Mononuclear cell (primary cell): ENCODE measurements around the gene HELZ2. TPM values are rescaled to one million over a fixed set of nuclear protein-coding genes. Genes with fewer than 3 reads are reported as not detected.

Experiments used
- H3K27me3 ChIP-seq: 2 replicates; pipeline ENCODE4 v1.6.0; 2011; ENCODE audit warnings: low read length, control low read depth; ENCODE audit not compliant: insufficient read depth
- H3K4me1 ChIP-seq: 2 replicates; pipeline ENCODE4 v1.5.1; 2011; ENCODE audit warnings: mild to moderate bottlenecking, low read length, control low read depth; ENCODE audit not compliant: insufficient read depth
- H3K4me3 ChIP-seq: 2 replicates; pipeline ENCODE4 v1.5.1; 2011; ENCODE audit warnings: mild to moderate bottlenecking, low read length, moderate library complexity
- H3K9me3 ChIP-seq: 2 replicates; pipeline ENCODE4 v1.5.1; 2011; ENCODE audit warnings: low read depth, mild to moderate bottlenecking, control low read depth, low read length
- total RNA-seq: library from RNA; depleted of rRNA; stranded (reverse); fragments of >200 nt; gene quantifications from one replicate; pipeline ENCODE4 v1.2.3, GENCODE V29; 2012

Gene HELZ2
- total RNA-seq, 1 donor, result 49.0 TPM

DNA sequence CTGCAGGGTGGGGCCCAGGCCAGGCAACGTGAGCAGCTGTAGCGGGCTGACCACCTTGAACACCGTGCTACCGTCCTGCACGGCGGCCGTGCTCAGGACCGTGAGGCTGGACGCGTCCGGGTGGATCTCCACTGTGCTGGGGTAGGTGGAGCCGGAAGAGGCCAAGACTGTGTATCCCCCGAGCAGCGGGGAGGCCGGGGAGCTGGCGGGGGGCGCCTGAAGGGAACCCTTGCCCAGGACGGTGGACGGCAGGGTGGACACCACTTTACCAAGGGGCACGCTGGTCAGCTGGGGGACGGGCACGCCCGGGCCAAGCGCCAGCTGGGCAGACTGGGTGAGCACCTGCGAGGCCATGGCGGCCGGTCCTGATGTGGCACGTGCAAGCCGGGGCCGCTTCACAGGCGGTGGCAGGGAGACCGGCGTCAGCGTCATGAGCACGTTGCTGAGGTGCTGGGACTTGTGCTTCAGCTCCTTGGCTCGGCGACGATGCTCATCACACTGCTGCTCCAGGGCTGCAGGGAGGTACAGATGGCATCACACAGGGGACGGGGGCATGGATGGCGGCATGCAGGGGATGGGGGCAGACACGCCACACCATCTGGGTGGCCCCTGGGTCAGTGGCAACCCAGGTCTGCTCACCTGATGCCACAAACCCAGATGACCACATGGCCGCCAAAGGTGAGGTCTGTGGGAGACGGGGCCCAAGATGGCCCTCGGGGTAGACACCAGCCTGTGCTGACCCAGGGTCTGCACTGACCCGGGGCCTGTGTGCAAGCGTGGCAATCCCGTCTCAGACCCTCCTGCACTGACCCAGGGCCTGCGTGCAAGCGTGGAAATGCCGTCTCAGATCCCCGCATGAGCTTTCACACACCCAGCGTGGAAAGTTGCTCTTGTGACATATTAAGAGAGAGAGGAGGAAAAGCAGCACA, 16.4 kb upstream of the HELZ2 start:
- H3K4me3 ChIP-seq, result no peak overlapping the region
- H3K27me3 ChIP-seq, result no peaks in the 10 kb centered on the region
- peaks cover 12% of the 10 kb centered on the region for H3K4me1 ChIP-seq
- no peaks in the 10 kb centered on the region for H3K9me3 ChIP-seq

DNA sequence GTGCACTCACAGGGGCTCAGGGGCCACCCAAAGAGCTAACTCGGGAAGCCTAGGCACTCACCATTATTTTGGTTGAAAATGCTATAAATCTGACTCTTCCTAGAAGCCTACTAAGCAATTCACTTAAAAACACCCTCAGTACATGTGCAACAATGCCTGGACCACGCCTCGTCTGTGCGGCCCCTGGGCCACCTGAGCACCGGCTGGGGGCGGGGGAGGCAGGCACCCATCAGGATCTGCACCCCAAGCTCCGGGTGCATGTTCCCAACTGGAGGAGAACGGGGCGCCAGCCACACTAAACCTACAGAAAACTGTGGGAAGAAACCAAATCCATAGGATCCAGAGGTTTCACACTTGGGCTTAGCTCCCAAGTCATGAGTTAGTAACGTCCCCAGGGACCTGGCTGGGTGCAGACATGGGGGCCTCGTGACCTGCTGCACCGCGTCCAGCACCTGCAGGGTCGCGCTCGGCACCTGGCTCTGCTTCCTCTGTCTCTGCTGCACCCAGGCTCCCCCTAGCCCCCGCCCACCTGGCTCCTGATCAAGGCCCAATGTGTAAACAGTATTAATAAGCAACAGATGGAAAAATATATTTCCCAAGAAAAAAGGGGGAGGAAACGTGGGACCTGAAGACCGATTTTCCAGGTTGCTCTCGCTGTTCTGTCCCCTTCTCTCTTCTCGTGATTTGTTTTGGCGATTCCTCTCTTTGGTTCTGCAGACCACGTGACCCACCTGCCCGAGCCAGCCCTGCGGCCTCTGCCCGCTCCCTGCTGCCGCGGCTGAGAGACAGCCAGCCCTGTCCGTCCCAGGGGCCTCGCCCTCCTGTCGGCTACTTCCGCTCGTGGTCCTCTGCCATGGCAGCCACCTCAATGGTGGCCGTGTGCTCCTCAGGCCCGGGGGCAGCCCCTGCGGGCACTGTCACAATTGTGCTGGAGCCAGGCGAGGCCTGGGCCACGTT, 15.5 kb upstream of the HELZ2 start:
- Histone ChIP-seq H3K4me1 (peaks cover 14% of the 10 kb centered on the region), H3K27me3 (no peaks in the 10 kb centered on the region), H3K4me3 (no peak overlapping the region), H3K9me3 (no peaks in the 10 kb centered on the region)

DNA sequence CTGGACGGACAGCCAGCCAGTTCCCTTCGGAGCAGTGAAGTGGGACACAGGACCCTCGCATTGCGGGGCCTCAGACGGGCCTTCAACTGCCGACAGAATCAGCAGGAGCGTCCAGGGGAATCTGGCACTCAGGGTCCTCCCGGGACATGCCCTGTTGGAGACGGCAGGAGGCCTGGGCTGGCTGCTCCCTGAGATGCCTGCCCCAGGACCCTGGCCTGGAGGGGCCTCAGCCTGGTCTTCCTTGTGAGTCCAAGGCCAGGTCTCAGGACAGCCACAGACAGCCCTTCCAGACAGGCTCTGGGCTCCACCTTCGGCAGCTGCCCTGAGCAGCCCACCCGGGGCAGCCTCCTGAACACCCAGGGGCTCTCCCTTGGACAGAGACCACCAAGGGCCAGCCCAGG, 14.6 kb upstream of the HELZ2 start:
- Histone ChIP-seq H3K27me3 (no peaks in the 10 kb centered on the region), H3K9me3 (no peaks in the 10 kb centered on the region), H3K4me3 (no peak overlapping the region), H3K4me1 (peaks cover 14% of the 10 kb centered on the region)

GRCh38 chr20:63587776-63588591, 13.9 kb upstream of the HELZ2 start:
- no peaks in the 10 kb centered on the region for H3K27me3 ChIP-seq
- no peaks in the 10 kb centered on the region for H3K9me3 ChIP-seq
- H3K4me3 ChIP-seq, result no peak overlapping the region
- H3K4me1 ChIP-seq, result peaks cover 14% of the 10 kb centered on the region

- Histone ChIP-seq H3K4me1 (peaks cover 14% of the 10 kb centered on the region), H3K9me3 (no peaks in the 10 kb centered on the region), H3K4me3 (no peak overlapping the region), H3K27me3 (no peaks in the 10 kb centered on the region)
These were observed 13.2 kb upstream of the HELZ2 start for GRCh38 chr20:63587256-63587655.

- Histone ChIP-seq H3K27me3 (no peaks in the 10 kb centered on the region), H3K4me3 (no peak overlapping the region), H3K4me1 (peaks cover 14% of the 10 kb centered on the region), H3K9me3 (no peaks in the 10 kb centered on the region)
These were observed 12.8 kb upstream of the HELZ2 start for GRCh38 chr20:63586797-63587196.

DNA sequence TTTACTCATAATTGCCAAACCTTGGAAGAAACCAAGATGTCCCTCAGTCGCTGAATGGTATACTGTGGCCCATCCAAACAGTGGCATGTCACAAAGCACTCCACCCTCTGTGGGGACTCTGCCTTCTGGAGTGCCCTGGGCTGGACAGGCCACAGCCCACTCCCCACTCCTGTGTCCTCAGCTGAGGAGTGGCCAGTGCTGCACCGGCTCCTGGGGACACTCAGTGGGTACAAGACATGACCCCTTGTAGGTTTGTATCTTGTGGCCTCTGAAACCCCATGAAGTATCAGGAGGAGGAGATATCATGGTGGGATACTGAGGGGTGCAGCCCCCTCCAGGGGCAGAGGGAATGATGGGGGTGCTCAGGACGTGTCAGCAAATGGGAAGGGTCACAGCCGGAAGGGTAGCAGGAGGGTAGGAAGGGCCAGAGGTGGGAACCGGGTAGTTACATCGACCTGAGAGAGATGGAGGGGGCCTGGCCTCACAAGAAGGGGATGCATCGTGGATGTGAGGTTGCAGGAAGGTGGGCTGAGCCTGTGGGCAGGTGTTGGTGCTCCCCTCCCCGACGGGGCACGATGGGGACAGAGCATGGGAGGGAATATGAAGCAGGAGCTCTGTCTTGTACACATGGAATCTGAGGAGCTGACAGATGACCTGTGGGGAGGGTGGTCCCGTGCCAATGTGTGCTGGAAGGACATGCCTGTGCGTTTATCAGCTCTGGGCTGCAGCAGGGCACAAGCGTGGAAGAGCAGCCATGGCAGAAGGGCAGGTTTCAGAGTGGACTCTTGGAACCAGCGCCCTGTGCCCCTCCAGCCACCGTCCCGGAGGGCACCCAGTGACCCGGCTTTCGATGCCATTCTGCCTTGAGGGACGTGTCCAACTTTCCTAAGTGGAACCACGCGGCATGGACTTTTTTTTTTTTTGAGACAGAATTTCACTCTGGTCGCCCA, 11.9 kb upstream of the HELZ2 start:
- H3K4me1 ChIP-seq, result peaks cover 14% of the 10 kb centered on the region
- no peaks in the 10 kb centered on the region for H3K27me3 ChIP-seq
- H3K9me3 ChIP-seq, result no peaks in the 10 kb centered on the region
- no peak overlapping the region for H3K4me3 ChIP-seq

DNA sequence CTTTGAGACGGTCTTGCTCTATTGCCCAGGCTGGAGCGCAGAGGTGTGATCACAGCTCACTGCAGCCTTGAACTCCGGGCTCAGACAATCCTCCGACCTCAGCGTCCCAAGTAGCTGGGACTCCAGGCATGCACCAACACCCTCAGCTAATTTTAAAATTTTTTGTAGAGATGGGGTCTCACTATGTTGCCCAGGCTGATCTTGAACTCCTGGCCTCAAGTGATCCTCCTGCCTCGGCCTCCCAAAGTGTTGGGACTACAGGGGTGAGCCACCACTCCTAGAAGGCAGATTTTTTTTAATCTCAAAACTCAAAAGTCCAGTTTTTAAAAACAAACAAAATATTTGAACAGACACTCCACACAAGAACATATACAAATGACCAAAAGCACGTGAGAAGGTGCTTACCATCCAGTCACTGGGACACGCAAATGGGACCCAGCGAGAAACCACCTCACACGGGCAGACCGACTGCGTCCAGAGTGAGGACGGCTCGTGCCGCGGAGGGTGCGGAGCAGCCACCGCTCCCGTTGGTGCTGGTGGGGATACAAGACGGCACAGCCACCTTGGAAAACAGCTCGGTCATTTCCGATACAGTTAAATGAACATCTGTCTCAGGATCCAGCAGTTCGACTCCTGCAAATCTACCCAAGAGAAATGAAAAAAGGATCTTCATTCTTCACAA, 8.5 kb upstream of the HELZ2 start:
- no peaks in the 10 kb centered on the region for H3K9me3 ChIP-seq
- H3K27me3 ChIP-seq, result no peaks in the 10 kb centered on the region
- peaks cover 13% of the 10 kb centered on the region for H3K4me1 ChIP-seq
- no peak overlapping the region for H3K4me3 ChIP-seq

GRCh38 chr20:63580796-63581461, 6.9 kb upstream of the HELZ2 start:
- Histone ChIP-seq H3K9me3 (no peaks in the 10 kb centered on the region), H3K4me1 (peaks cover 10% of the 10 kb centered on the region), H3K4me3 (no peak overlapping the region), H3K27me3 (no peaks in the 10 kb centered on the region)

DNA sequence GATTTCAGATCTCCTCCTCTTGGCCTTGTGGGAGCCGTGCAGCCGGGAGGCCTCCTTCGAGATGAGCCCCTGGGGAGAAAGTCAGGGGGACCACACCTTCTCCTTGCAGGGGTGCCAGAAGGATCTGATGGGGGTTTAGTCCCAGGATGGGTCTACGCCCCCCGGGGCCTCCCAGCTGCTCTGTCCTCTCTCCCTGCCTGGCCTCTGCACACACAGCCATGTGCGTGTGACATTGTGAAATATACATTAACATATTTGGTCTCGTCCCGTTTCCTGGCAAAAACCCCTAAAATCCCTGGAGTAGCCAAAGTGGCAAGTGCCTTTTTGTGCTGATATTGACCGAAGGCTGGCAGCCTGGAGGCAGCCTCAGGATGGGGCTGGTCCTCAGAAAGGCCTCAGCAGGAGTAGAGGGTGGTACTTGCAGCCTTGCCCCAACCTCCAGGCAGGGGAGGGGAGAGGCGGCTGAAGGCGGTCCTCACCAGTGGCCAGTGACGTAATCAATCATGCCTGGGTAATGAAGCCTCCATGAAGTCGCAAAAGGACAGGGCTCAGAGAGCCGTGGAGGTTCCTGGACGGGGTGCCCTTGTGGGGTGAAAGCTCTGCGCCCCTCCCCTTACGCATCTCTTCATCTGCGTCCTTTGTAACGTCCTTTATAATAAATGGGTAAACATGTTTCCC, 5.1 kb upstream of the HELZ2 start:
- Histone ChIP-seq H3K27me3 (no peaks in the 10 kb centered on the region), H3K4me1 (peaks cover 11% of the 10 kb centered on the region), H3K4me3 (no peak overlapping the region), H3K9me3 (no peaks in the 10 kb centered on the region)

GRCh38 chr20:63578224-63579016, 4.4 kb upstream of the HELZ2 start:
- no peak overlapping the region for H3K4me3 ChIP-seq
- H3K9me3 ChIP-seq, result no peaks in the 10 kb centered on the region
- H3K4me1 ChIP-seq, result peaks cover 13% of the 10 kb centered on the region
- no peaks in the 10 kb centered on the region for H3K27me3 ChIP-seq

GRCh38 chr20:63577317-63577894, 3.4 kb upstream of the HELZ2 start:
- H3K4me1 ChIP-seq, result peaks cover 24% of the 10 kb centered on the region
- no peaks in the 10 kb centered on the region for H3K9me3 ChIP-seq
- no peak overlapping the region for H3K4me3 ChIP-seq
- no peaks in the 10 kb centered on the region for H3K27me3 ChIP-seq
